GM23338 (cell line): ENCODE results near the gene ABHD17B.

Source experiments
- CREB1 ChIP-seq: fragments of 250-450 bp; sonication (Bioruptor Pico); IDR thresholded peaks from 2 replicates; pipeline ENCODE4 v1.5.0; 2020; ENCODE audit warnings: low read depth, mild to moderate bottlenecking, moderate library complexity
- EZH2 ChIP-seq: fragments of 200-600 bp; sonication (generic); IDR thresholded peaks from one replicate; pipeline ENCODE4 v1.8.0; 2017; ENCODE audit warnings: antibody characterized with exemption, mild to moderate bottlenecking, low read depth; ENCODE audit not compliant: unreplicated experiment
- EZH2phosphoT487 ChIP-seq: fragments of 200-600 bp; sonication (generic); IDR thresholded peaks from one replicate; pipeline ENCODE4 v1.8.1; 2018; ENCODE audit warnings: antibody characterized with exemption; ENCODE audit not compliant: unreplicated experiment
- JUNB ChIP-seq: IDR thresholded peaks from one replicate; pipeline ENCODE4 v1.6.1; 2016; ENCODE audit warnings: antibody characterized with exemption; ENCODE audit not compliant: unreplicated experiment
- NANOG ChIP-seq: IDR thresholded peaks from 2 replicates; pipeline ENCODE4 v1.6.1; 2016; ENCODE audit warnings: antibody characterized with exemption, borderline replicate concordance
- POLR2AphosphoS5 ChIP-seq: IDR thresholded peaks from 2 replicates; pipeline ENCODE4 v1.6.1; 2016; ENCODE audit warnings: antibody characterized with exemption, low read depth
- STAT1 ChIP-seq: IDR thresholded peaks from one replicate; pipeline ENCODE4 v1.6.1; 2016; ENCODE audit warnings: antibody characterized with exemption; ENCODE audit not compliant: unreplicated experiment
- ZNF114 ChIP-seq: fragments of 250-450 bp; sonication (Bioruptor Pico); IDR thresholded peaks from 2 replicates; pipeline ENCODE4 v1.5.0; 2020; ENCODE audit warnings: mild to moderate bottlenecking, moderate library complexity
- TF ChIP-seq, protein P1 (sequence below), 2 experiments: fragments of 200-600 bp in 1 of 2; sonication (generic) in 1 of 2; conservative IDR thresholded peaks; 2 replicates each; pipeline versions ENCODE4 v1.5.1 to v1.6.1; 2016 to 2017; ENCODE audit warnings: antibody characterized with exemption in 2 of 2, low read depth in 2 of 2, mild to moderate bottlenecking in 2 of 2, moderate library complexity in 1 of 2
- TF ChIP-seq, protein P2 (sequence below): IDR thresholded peaks from one replicate; pipeline ENCODE4 v1.6.1; 2018; ENCODE audit warnings: antibody characterized with exemption; ENCODE audit not compliant: unreplicated experiment

- TF ChIP-seq, protein P1, sequence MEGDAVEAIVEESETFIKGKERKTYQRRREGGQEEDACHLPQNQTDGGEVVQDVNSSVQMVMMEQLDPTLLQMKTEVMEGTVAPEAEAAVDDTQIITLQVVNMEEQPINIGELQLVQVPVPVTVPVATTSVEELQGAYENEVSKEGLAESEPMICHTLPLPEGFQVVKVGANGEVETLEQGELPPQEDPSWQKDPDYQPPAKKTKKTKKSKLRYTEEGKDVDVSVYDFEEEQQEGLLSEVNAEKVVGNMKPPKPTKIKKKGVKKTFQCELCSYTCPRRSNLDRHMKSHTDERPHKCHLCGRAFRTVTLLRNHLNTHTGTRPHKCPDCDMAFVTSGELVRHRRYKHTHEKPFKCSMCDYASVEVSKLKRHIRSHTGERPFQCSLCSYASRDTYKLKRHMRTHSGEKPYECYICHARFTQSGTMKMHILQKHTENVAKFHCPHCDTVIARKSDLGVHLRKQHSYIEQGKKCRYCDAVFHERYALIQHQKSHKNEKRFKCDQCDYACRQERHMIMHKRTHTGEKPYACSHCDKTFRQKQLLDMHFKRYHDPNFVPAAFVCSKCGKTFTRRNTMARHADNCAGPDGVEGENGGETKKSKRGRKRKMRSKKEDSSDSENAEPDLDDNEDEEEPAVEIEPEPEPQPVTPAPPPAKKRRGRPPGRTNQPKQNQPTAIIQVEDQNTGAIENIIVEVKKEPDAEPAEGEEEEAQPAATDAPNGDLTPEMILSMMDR (conservative IDR thresholded peaks at IDR 0.05; ENCODE audit: low read depth in 2 of 2): no peak
- TF ChIP-seq CREB1 (CRISPR knock-in tag) (no peak), EZH2 (no peak), POLR2AphosphoS5 (no peak), ZNF114 (CRISPR knock-in tag) (no peak), NANOG (no peak), EZH2phosphoT487 (no peak), STAT1 (no peak), JUNB (no peak)
- TF ChIP-seq, protein P2, sequence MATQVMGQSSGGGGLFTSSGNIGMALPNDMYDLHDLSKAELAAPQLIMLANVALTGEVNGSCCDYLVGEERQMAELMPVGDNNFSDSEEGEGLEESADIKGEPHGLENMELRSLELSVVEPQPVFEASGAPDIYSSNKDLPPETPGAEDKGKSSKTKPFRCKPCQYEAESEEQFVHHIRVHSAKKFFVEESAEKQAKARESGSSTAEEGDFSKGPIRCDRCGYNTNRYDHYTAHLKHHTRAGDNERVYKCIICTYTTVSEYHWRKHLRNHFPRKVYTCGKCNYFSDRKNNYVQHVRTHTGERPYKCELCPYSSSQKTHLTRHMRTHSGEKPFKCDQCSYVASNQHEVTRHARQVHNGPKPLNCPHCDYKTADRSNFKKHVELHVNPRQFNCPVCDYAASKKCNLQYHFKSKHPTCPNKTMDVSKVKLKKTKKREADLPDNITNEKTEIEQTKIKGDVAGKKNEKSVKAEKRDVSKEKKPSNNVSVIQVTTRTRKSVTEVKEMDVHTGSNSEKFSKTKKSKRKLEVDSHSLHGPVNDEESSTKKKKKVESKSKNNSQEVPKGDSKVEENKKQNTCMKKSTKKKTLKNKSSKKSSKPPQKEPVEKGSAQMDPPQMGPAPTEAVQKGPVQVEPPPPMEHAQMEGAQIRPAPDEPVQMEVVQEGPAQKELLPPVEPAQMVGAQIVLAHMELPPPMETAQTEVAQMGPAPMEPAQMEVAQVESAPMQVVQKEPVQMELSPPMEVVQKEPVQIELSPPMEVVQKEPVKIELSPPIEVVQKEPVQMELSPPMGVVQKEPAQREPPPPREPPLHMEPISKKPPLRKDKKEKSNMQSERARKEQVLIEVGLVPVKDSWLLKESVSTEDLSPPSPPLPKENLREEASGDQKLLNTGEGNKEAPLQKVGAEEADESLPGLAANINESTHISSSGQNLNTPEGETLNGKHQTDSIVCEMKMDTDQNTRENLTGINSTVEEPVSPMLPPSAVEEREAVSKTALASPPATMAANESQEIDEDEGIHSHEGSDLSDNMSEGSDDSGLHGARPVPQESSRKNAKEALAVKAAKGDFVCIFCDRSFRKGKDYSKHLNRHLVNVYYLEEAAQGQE: no peak
Measured at GRCh38 chr9:71944754-71945375, 33.9 kb upstream of the ABHD17B start.
